MCF 10A (cell line): ENCODE measurements around the gene ENPEP. TPM values are rescaled to one million over a fixed set of nuclear protein-coding genes. Genes with fewer than 3 reads are reported as not detected.

ENCODE experiments used
- BruUV-seq: library from RNA; stranded (reverse); fragments of 400-500 nt; replicated peaks from 2 replicates; lab custom pipeline; 2021; lab: Mats Ljungman, UMichigan
- CTCF ChIA-PET: fragments of 300-600 bp; sonication (Branson Sonifier 250); formaldehyde crosslinking; extraction: SDS; loops from one replicate; lab custom pipeline; 2021; ENCODE audit warnings: antibody characterized with exemption, inconsistent platforms; lab: Yijun Ruan, JAX
- POLR2A ChIA-PET: fragments of 300-600, 350-650 bp; sonication (Branson Sonifier 250); formaldehyde crosslinking; extraction: SDS; loops from one replicate; lab custom pipeline; 2020; ENCODE audit warnings: antibody characterized with exemption, inconsistent platforms; lab: Yijun Ruan, JAX
- DNase-seq: peaks from one replicate; pipeline ENCODE4 v3.0.0-alpha.2; 2018; ENCODE audit not compliant: unreplicated experiment
- H3K27ac Mint-ChIP-seq: one replicate; pipeline ENCODE4 v1.8.0; 2022; ENCODE audit warnings: mild to moderate bottlenecking, low read depth, mixed read lengths; ENCODE audit not compliant: unreplicated experiment
- H3K27me3 Mint-ChIP-seq: one replicate; pipeline ENCODE4 v1.8.0; 2022; ENCODE audit warnings: mixed read lengths; ENCODE audit not compliant: insufficient read depth, unreplicated experiment
- H3K36me3 Mint-ChIP-seq: one replicate; pipeline ENCODE4 v1.8.0; 2022; ENCODE audit warnings: mild to moderate bottlenecking, moderate library complexity, mixed read lengths; ENCODE audit not compliant: insufficient read depth, unreplicated experiment
- H3K4me1 Mint-ChIP-seq: one replicate; pipeline ENCODE4 v1.8.0; 2022; ENCODE audit warnings: mixed read lengths; ENCODE audit not compliant: insufficient read depth, unreplicated experiment
- H3K4me3 Mint-ChIP-seq: one replicate; pipeline ENCODE4 v1.8.0; 2022; ENCODE audit warnings: mild to moderate bottlenecking, moderate library complexity, mixed read lengths; ENCODE audit not compliant: unreplicated experiment
- H3K9me3 Mint-ChIP-seq: one replicate; pipeline ENCODE4 v1.8.0; 2022; ENCODE audit warnings: mixed read lengths; ENCODE audit not compliant: unreplicated experiment
- CTCF ChIP-seq: fragments of 200-600 bp; IDR thresholded peaks from one replicate; pipeline ENCODE4 v1.8.0; 2022; ENCODE audit warnings: antibody characterized with exemption, mild to moderate bottlenecking; ENCODE audit not compliant: unreplicated experiment
- intact Hi-C: fragments of 100-400 bp; cut with micrococcal nuclease; formaldehyde crosslinking; loops from 2 replicates; pipeline ENCODE4 v1.14.1; 2022
- total RNA-seq: library from RNA; stranded (reverse); gene quantifications from 2 replicates; pipeline ENCODE4 v1.2.3, GENCODE V29; 2022

Gene ENPEP
- total RNA-seq, 1 experiment from 2014 or later, result not detected

- Mint-ChIP-seq H3K27ac (no peak overlapping the region), H3K4me3 (no peak overlapping the region), H3K36me3 (no peaks in the 10 kb centered on the region), H3K9me3 (no peaks in the 10 kb centered on the region), H3K4me1 (no peaks in the 10 kb centered on the region), H3K27me3 (no peaks in the 10 kb centered on the region)
- no peak for DNase-seq
- BruUV-seq, result no TSS peak
- ChIA-PET CTCF (interaction anchor here (0.5 to 1.4 kb wide), 4 partner anchors 59 to 686 kb away, joined by 3 read pairs; no protein-coding TSS in a partner anchor), POLR2A (no interaction called here)
- intact Hi-C loops, result no loop called here
- TF ChIP-seq CTCF, result no peak
Measured at GRCh38 chr4:110527156-110527555, 51.2 kb downstream of the ENPEP start.

GRCh38 chr4:110532901-110533589, 57.1 kb downstream of the ENPEP start:
- no peak for TF ChIP-seq CTCF
- ChIA-PET POLR2A (interaction anchor here (0.6 to 2.2 kb wide), 7 partner anchors 9 to 881 kb away, joined by 3 to 7 read pairs (median 4); no protein-coding TSS in a partner anchor), CTCF (interaction anchor here (1.0 to 7.9 kb wide), 3 partner anchors 16 to 544 kb away, joined by 3 to 78 read pairs (median 4); no protein-coding TSS in a partner anchor)
- peak overlapping the region; percentile 96 for H3K27ac Mint-ChIP-seq
- H3K9me3 Mint-ChIP-seq, result peaks cover 8% of the 10 kb centered on the region
- H3K27me3 Mint-ChIP-seq, result no peaks in the 10 kb centered on the region
- BruUV-seq, result no TSS peak
- intact Hi-C loops, result no loop called here
- no peak overlapping the region for H3K4me3 Mint-ChIP-seq
- no peaks in the 10 kb centered on the region for H3K36me3 Mint-ChIP-seq
- no peak for DNase-seq
- H3K4me1 Mint-ChIP-seq, result peaks cover 6% of the 10 kb centered on the region

- no TSS peak for BruUV-seq
- no peaks in the 10 kb centered on the region for H3K36me3 Mint-ChIP-seq
- H3K27me3 Mint-ChIP-seq, result no peaks in the 10 kb centered on the region
- no peak overlapping the region for H3K4me3 Mint-ChIP-seq
- peaks cover 12% of the 10 kb centered on the region for H3K9me3 Mint-ChIP-seq
- peak overlapping the region; percentile 96 for H3K27ac Mint-ChIP-seq
- TF ChIP-seq CTCF, result no peak
- intact Hi-C loops, result no loop called here
- POLR2A ChIA-PET, result interaction anchor here (1.0 to 2.2 kb wide), 5 partner anchors 9 to 544 kb away, joined by 4 to 7 read pairs (median 6); no protein-coding TSS in a partner anchor
- CTCF ChIA-PET, result interaction anchor here (1.0 to 7.9 kb wide), 3 partner anchors 16 to 544 kb away, joined by 3 to 78 read pairs (median 4); no protein-coding TSS in a partner anchor
- no peak for DNase-seq
- H3K4me1 Mint-ChIP-seq, result peaks cover 6% of the 10 kb centered on the region
Measured at GRCh38 chr4:110533590-110533910, 57.6 kb downstream of the ENPEP start.

GRCh38 chr4:110533940-110534339, 58.0 kb downstream of the ENPEP start:
- no peaks in the 10 kb centered on the region for H3K27me3 Mint-ChIP-seq
- intact Hi-C loops, result no loop called here
- peak overlapping the region; percentile 20 for H3K4me3 Mint-ChIP-seq
- DNase-seq, result peak; percentile 97
- ChIA-PET CTCF (interaction anchor here (1.0 to 7.9 kb wide), 4 partner anchors 17 to 1098 kb away, joined by 3 to 78 read pairs (median 4); no protein-coding TSS in a partner anchor), POLR2A (interaction anchor here (1.0 to 2.2 kb wide), 6 partner anchors 9 to 544 kb away, joined by 3 to 7 read pairs (median 5); no protein-coding TSS in a partner anchor)
- H3K36me3 Mint-ChIP-seq, result no peaks in the 10 kb centered on the region
- no TSS peak for BruUV-seq
- peak overlapping the region; percentile 96 for H3K27ac Mint-ChIP-seq
- H3K4me1 Mint-ChIP-seq, result peaks cover 6% of the 10 kb centered on the region
- TF ChIP-seq CTCF, result no peak
- peaks cover 16% of the 10 kb centered on the region for H3K9me3 Mint-ChIP-seq
